Mesendoderm (in vitro differentiated cells): ENCODE results near the gene TAS2R4. TPM values are rescaled to one million over a fixed set of nuclear protein-coding genes. Genes with fewer than 3 reads are reported as not detected.

ENCODE experiments used
- DNase-seq: peaks from one replicate; pipeline ENCODE4 v3.0.0; 2013
- H2AK5ac ChIP-seq: 2 replicates; pipeline ENCODE4 v1.6.1; 2013; ENCODE audit warnings: low read length, inconsistent platforms
- H2BK120ac ChIP-seq: 2 replicates; pipeline ENCODE4 v1.6.1; 2013; ENCODE audit warnings: low read depth, mild to moderate bottlenecking, low read length, moderate library complexity, mixed read lengths
- H2BK15ac ChIP-seq: replicated peaks from 2 replicates; pipeline ENCODE4 v1.6.1; 2013; ENCODE audit warnings: low read depth, mild to moderate bottlenecking, moderate library complexity
- H2BK5ac ChIP-seq: 2 replicates; pipeline ENCODE4 v1.6.1; 2013; ENCODE audit warnings: low read length, inconsistent platforms
- H3K18ac ChIP-seq: 2 replicates; pipeline ENCODE4 v1.6.1; 2013; ENCODE audit warnings: mild to moderate bottlenecking, low read length, mixed read lengths
- H3K23ac ChIP-seq: one replicate; pipeline ENCODE4 v1.6.1; 2013; ENCODE audit warnings: low read length
- H3K27ac ChIP-seq: 2 replicates; pipeline ENCODE4 v1.5.1; 2013; ENCODE audit warnings: low read depth, mild to moderate bottlenecking, inconsistent platforms, low read length, moderate library complexity
- H3K27me3 ChIP-seq: 2 replicates; pipeline ENCODE4 v1.6.1; 2013; ENCODE audit warnings: low read length, control low read depth, mild to moderate bottlenecking, inconsistent platforms; ENCODE audit not compliant: insufficient read depth, poor library complexity
- H3K36me3 ChIP-seq: 2 replicates; pipeline ENCODE4 v1.6.1; 2013; ENCODE audit warnings: low read length, inconsistent platforms; ENCODE audit not compliant: control insufficient read depth, insufficient read depth
- H3K4ac ChIP-seq: one replicate; pipeline ENCODE4 v1.6.1; 2013; ENCODE audit warnings: low read depth, mild to moderate bottlenecking, low read length, moderate library complexity
- H3K4me1 ChIP-seq: 2 replicates; pipeline ENCODE4 v1.6.1; 2013; ENCODE audit warnings: low read depth, low read length, inconsistent platforms; ENCODE audit not compliant: control insufficient read depth
- H3K4me2 ChIP-seq: 2 replicates; pipeline ENCODE4 v1.6.1; 2013; ENCODE audit warnings: low read length
- H3K4me3 ChIP-seq: 2 replicates; pipeline ENCODE4 v1.5.1; 2013; ENCODE audit warnings: mild to moderate bottlenecking, low read length
- H3K56ac ChIP-seq: one replicate; pipeline ENCODE4 v1.6.1; 2013; ENCODE audit warnings: low read length
- H3K79me1 ChIP-seq: 2 replicates; pipeline ENCODE4 v1.6.1; 2013; ENCODE audit warnings: low read length, inconsistent platforms
- H3K79me2 ChIP-seq: 2 replicates; pipeline ENCODE4 v1.6.1; 2013; ENCODE audit warnings: mild to moderate bottlenecking, low read length; ENCODE audit not compliant: control insufficient read depth, insufficient read depth
- H3K9ac ChIP-seq: 2 replicates; pipeline ENCODE4 v1.6.1; 2013; ENCODE audit warnings: low read length, inconsistent platforms
- H4K5ac ChIP-seq: one replicate; pipeline ENCODE4 v1.6.1; 2013; ENCODE audit warnings: low read length
- H4K8ac ChIP-seq: one replicate; pipeline ENCODE4 v1.6.1; 2013; ENCODE audit warnings: low read depth, mild to moderate bottlenecking, control low read depth, low read length, moderate library complexity
- WGBS: extraction: QIAGEN DNeasy Blood & Tissue Kit; methylation state at CpG from one replicate; pipeline ENCODE4 v1.1.7; 2013; ENCODE audit warnings: low lambda C conversion rate, missing lambda C conversion rate; ENCODE audit not compliant: insufficient coverage; ENCODE audit errors: extremely low coverage; 5-methylcytosine and 5-hydroxymethylcytosine counted together
- polyA plus RNA-seq, 2 experiments: library from polyadenylated mRNA; stranded (reverse); fragments of 200-250 nt; gene quantifications; one replicate each; pipeline ENCODE4 v1.2.3, GENCODE V29; 2013

The TAS2R4 gene, protein sequence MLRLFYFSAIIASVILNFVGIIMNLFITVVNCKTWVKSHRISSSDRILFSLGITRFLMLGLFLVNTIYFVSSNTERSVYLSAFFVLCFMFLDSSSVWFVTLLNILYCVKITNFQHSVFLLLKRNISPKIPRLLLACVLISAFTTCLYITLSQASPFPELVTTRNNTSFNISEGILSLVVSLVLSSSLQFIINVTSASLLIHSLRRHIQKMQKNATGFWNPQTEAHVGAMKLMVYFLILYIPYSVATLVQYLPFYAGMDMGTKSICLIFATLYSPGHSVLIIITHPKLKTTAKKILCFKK
- polyA plus RNA-seq (2013, experiment 1 of 2): 0.06 TPM
- 0.10 TPM for polyA plus RNA-seq (2013, experiment 2 of 2)

DNA sequence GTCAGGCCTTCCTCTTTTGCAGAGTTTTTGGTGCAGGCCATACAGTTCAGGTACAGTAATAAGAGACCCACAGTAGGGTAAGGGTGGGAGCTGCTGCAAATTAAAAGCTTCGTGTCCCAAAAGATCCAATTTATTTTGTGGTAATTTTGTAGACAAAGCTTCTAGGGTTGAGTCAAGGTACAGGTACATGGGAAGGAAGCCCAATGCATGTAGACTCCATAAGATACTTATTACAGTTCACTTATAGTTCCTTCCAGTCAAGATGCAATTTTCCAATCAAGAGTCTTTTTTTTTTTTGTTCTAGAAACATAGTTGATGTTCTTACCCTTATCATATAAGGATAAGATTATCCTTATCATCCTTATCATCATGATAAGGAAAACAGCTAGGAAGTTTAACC is at the start of gene TAS2R4:
Gene TAS2R4, plus strand, starts transcription at position 301 of the 400 bp plus-strand sequence. CDS start 1,815 bp downstream, outside the sequence.
- Histone ChIP-seq H3K79me2 (no peaks in the 10 kb centered on the region), H4K5ac (no peak within 1 kb of the TSS), H3K4me1 (no peaks in the 10 kb centered on the region), H2AK5ac (no peak within 1 kb of the TSS), H3K36me3 (peaks cover 1% of the 10 kb centered on the region), H2BK5ac (no peak within 1 kb of the TSS), H3K27ac (no peak within 1 kb of the TSS), H3K9ac (no peak within 1 kb of the TSS), H3K27me3 (no peaks in the 10 kb centered on the region), H3K23ac (no peak within 1 kb of the TSS), H2BK120ac (no peak within 1 kb of the TSS), H3K79me1 (no peaks in the 10 kb centered on the region), H3K4ac (no peak within 1 kb of the TSS), H3K56ac (no peak within 1 kb of the TSS), H3K4me2 (no peak within 1 kb of the TSS), H2BK15ac (no peak within 1 kb of the TSS), H4K8ac (no peak within 1 kb of the TSS), H3K4me3 (no peak within 1 kb of the TSS), H3K18ac (no peak within 1 kb of the TSS)
- DNase-seq: no peak
- WGBS: no CpG with 5 or more reads among the region's 1 CpG

DNA sequence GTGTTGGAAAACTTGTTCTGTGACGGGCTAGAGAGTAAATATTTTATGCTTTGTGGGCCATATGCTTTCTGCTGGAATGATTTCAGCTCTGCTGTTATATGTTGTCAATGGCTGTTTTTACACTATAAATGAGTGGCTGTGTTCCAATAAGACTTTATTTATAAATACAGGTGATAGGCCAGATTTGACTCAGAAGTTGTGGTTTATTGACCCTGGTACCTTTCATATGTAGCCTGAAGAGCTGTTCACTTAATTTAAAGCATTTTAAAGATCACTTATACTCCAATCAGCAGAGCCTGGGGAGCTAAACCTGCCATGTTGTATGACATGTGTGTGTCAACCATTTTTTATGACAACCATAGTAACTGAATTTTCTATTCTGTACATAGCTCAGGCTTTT is 47.5 kb upstream of the TAS2R4 start:
- Histone ChIP-seq H2BK120ac (no peak overlapping the region), H3K4me2 (no peak overlapping the region), H3K18ac (no peak overlapping the region), H3K23ac (no peak overlapping the region), H3K36me3 (no peaks in the 10 kb centered on the region), H3K4ac (no peak overlapping the region), H3K4me1 (no peaks in the 10 kb centered on the region), H3K79me2 (no peaks in the 10 kb centered on the region), H4K8ac (no peak overlapping the region), H3K9ac (no peak overlapping the region), H2AK5ac (no peak overlapping the region), H2BK5ac (no peak overlapping the region), H4K5ac (no peak overlapping the region), H3K27ac (no peak overlapping the region), H3K27me3 (no peaks in the 10 kb centered on the region), H2BK15ac (no peak overlapping the region), H3K56ac (no peak overlapping the region), H3K4me3 (no peak overlapping the region), H3K79me1 (no peaks in the 10 kb centered on the region)
- no peak for DNase-seq
- no CpG with 5 or more reads among the region's 1 CpG for WGBS

DNA sequence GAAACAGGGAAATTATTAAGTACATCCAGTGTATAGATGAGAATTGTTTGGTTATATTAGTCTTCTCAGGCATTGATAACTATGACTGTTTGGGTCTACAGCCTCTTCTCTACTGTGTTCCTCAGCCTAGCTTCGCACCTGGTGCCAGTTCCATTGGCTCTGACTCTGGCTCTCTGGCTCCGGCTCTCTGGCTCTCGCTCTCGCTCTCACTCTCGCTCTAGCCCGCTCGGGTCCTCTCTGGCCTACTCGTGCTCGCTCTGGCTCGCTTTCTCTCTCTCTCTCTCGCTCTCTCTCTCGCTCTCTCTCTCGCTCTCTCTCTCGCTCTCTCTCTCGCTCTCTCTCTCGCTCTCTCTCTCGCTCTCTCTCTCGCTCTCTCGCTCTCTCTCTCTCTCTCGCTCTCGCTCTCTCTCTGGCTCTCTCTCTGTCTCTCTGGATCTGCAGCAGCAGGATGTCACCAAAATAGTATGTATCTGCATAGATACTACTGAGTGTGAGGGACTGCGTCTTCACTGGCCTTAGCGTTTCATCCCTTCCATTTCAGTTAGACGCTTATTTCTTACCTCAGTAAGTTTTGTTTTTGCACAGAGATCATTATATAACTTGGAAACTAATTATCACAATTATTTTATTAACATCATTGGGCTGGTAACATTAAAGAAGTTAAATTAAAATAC is 44.9 kb upstream of the TAS2R4 start:
- DNase-seq: no peak
- Histone ChIP-seq H3K4me3 (no peak overlapping the region), H2BK15ac (no peak overlapping the region), H3K23ac (no peak overlapping the region), H3K4me1 (no peaks in the 10 kb centered on the region), H2BK5ac (no peak overlapping the region), H4K8ac (no peak overlapping the region), H2AK5ac (no peak overlapping the region), H3K27me3 (no peaks in the 10 kb centered on the region), H3K9ac (no peak overlapping the region), H4K5ac (no peak overlapping the region), H3K4me2 (no peak overlapping the region), H3K4ac (no peak overlapping the region), H3K36me3 (no peaks in the 10 kb centered on the region), H3K56ac (no peak overlapping the region), H2BK120ac (no peak overlapping the region), H3K79me1 (no peaks in the 10 kb centered on the region), H3K27ac (no peak overlapping the region), H3K79me2 (no peaks in the 10 kb centered on the region), H3K18ac (no peak overlapping the region)
- no CpG with 5 or more reads among the region's 24 CpGs for WGBS

DNA sequence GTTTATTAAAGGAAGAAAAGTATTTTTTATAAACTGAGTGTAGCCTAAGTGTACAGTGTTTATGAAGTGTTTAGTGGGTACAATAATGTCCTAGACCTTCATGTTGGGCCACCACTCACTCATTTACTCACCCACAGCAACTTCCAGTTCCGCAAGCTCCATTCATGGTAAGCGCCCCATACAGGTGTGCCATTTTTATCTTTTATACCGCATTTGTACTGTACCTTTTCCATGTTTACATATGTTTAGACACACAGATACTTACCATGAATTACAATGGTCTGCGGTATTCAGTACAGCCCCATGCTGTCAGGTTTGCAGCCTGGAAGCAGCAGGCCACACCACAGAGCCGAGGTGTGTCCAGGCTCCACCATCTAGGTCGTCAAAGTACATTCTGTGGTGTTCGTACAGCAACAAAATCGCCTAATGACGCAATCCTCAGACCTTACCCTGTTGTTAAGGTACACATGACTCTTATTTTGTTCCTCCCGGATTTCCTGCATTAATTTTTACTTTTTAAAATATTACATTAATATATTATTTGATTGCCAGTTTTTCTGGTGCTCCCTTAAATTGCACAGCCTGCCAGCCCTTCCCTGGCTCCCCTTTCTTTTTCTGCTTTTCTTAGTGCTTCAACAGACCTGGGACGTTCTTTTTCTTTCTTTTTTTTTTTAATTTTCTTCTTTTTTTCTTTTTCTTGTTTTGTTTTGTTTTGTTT is 39.2 kb upstream of the TAS2R4 start:
- Histone ChIP-seq H3K9ac (peak overlapping the region; percentile 64), H2BK120ac (no peak overlapping the region), H3K4ac (peak overlapping the region; percentile 45), H2BK5ac (no peak overlapping the region), H3K56ac (peak overlapping the region; percentile 82), H3K4me3 (no peak overlapping the region), H4K8ac (peak overlapping the region; percentile 1), H3K27ac (no peak overlapping the region), H3K23ac (no peak overlapping the region), H3K79me2 (peaks cover 27% of the 10 kb centered on the region), H4K5ac (no peak overlapping the region), H3K18ac (no peak overlapping the region), H3K4me1 (peaks cover 3% of the 10 kb centered on the region), H2BK15ac (no peak overlapping the region), H3K36me3 (no peaks in the 10 kb centered on the region), H2AK5ac (no peak overlapping the region), H3K4me2 (no peak overlapping the region), H3K27me3 (no peaks in the 10 kb centered on the region), H3K79me1 (peaks cover 3% of the 10 kb centered on the region)
- no peak for DNase-seq
- WGBS: no CpG with 5 or more reads among the region's 11 CpGs

DNA sequence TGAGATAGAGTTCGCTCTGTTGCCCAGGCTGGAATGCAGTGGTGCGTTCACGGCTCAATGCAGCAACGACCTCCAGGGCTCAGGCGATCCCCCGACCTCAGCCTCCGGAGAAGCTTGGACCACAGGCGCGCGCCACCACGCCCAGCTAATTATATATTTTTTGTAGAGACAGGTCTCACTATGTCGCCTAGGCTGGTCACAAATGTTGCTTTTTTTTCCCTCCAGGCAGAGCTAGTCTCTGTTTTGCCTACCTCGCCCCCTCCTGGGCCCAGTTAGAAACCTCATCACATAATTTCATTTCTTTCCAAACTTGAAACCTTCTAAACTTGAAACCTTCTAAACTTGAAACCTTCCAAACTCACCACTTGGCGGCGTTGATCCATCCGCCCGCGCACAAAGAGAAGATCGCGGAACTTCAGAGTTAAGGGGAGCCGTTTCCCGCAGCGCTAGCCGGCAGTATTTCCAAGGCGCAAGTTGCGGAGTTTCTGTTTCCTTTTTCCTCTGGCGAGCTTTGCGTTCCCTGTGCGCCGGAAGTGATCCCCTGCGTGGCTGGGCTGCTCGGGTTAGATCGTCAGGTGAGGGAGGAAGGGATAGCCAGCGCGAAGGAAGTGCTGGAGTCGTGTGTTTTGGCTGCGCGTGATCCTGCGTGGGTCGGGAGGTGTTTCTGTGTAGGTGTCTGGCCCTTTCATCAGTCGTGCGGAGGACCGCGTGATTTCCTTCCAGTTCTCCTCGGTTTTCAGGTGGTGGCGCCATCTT is 38.5 kb upstream of the TAS2R4 start, which contains the start of gene SSBP1:
Gene SSBP1, plus strand, starts transcription at position 523 of the 756 bp plus-strand sequence. CDS start 809 bp downstream, outside the sequence.
- Histone ChIP-seq H3K36me3 (no peaks in the 10 kb centered on the region), H4K8ac (peak within 1 kb of the TSS; percentile 84), H3K79me1 (peaks cover 3% of the 10 kb centered on the region), H3K4me2 (peak within 1 kb of the TSS; percentile 69), H3K56ac (peak within 1 kb of the TSS; percentile 99), H3K79me2 (peaks cover 27% of the 10 kb centered on the region), H2AK5ac (no peak within 1 kb of the TSS), H2BK120ac (no peak within 1 kb of the TSS), H4K5ac (peak within 1 kb of the TSS; percentile 92), H3K4me1 (peaks cover 3% of the 10 kb centered on the region), H3K18ac (peak within 1 kb of the TSS; percentile 19), H2BK15ac (no peak within 1 kb of the TSS), H3K27me3 (no peaks in the 10 kb centered on the region), H3K27ac (peak within 1 kb of the TSS; percentile 16), H3K9ac (peak within 1 kb of the TSS; percentile 98), H2BK5ac (peak within 1 kb of the TSS; percentile 92), H3K4ac (peak within 1 kb of the TSS; percentile 45), H3K4me3 (peak within 1 kb of the TSS; percentile 99), H3K23ac (peak within 1 kb of the TSS; percentile 71)
- no CpG with 5 or more reads among the region's 46 CpGs for WGBS
- DNase-seq: peak; percentile 98
